Measurements from ENCODE around the gene PARD6B.
"Not testable (repeated sequence)": the region's sequence is repeated elsewhere in the genome, so short reads cannot be mapped to it uniquely, and the experiment has no call there.

PARD6B gene

GRCh38 chr20:50746138-50746940 is 15.0 kb downstream of the PARD6B start:
- DNase-seq (ENCODE audit: low read depth, low spot score), result no peak

- no peak for DNase-seq (ENCODE audit: low read depth, low spot score)
Measured at GRCh38 chr20:50747275-50747674, 15.9 kb downstream of the PARD6B start.

- no peak for DNase-seq (ENCODE audit: low read depth, low spot score)
Measured at GRCh38 chr20:50750145-50750671, 18.8 kb downstream of the PARD6B start.

GRCh38 chr20:50753152-50753551 is 21.8 kb downstream of the PARD6B start:
- no peak for DNase-seq (ENCODE audit: low read depth, low spot score)

- DNase-seq (ENCODE audit: low read depth, low spot score), result no peak
Measured at GRCh38 chr20:50754420-50754819, 23.0 kb downstream of the PARD6B start.

- no peak for DNase-seq (ENCODE audit: low read depth, low spot score)
Measured at GRCh38 chr20:50756447-50756846, 25.1 kb downstream of the PARD6B start.

- DNase-seq (ENCODE audit: low read depth, low spot score), result no peak
Measured at GRCh38 chr20:50758469-50758868, 27.1 kb downstream of the PARD6B start.

GRCh38 chr20:50758992-50759391 is 27.6 kb downstream of the PARD6B start:
- DNase-seq (ENCODE audit: low read depth, low spot score), result no peak

GRCh38 chr20:50759678-50760077 is 28.3 kb downstream of the PARD6B start:
- DNase-seq (ENCODE audit: low read depth, low spot score), result no peak

GRCh38 chr20:50762045-50762422 is 30.7 kb downstream of the PARD6B start:
- DNase-seq (ENCODE audit: low read depth, low spot score), result no peak

- DNase-seq (ENCODE audit: low read depth, low spot score), result no peak
Measured at GRCh38 chr20:50762435-50763220, 31.2 kb downstream of the PARD6B start.

GRCh38 chr20:50763550-50764458 is 32.4 kb downstream of the PARD6B start:
- not testable (repeated sequence) for DNase-seq (ENCODE audit: low read depth, low spot score)

- not testable (repeated sequence) for DNase-seq (ENCODE audit: low read depth, low spot score)
Measured at GRCh38 chr20:50765251-50765650, 33.9 kb downstream of the PARD6B start.

- DNase-seq (ENCODE audit: low read depth, low spot score), result no peak
Measured at GRCh38 chr20:50765674-50766073, 34.3 kb downstream of the PARD6B start.

- not testable (repeated sequence) for DNase-seq (ENCODE audit: low read depth, low spot score)
Measured at GRCh38 chr20:50766955-50767809, 35.8 kb downstream of the PARD6B start.

- DNase-seq (ENCODE audit: low read depth, low spot score), result not testable (repeated sequence)
Measured at GRCh38 chr20:50768991-50769390, 37.6 kb downstream of the PARD6B start.

GRCh38 chr20:50769551-50770085 is 38.2 kb downstream of the PARD6B start:
- DNase-seq (ENCODE audit: low read depth, low spot score), result not testable (repeated sequence)

GRCh38 chr20:50771419-50772080 is 40.2 kb downstream of the PARD6B start:
- not testable (repeated sequence) for DNase-seq (ENCODE audit: low read depth, low spot score)

- DNase-seq (ENCODE audit: low read depth, low spot score), result no peak
Measured at GRCh38 chr20:50772420-50773185, 41.2 kb downstream of the PARD6B start.
